G401.6 (cell line): Measurements from ENCODE around the gene VAMP2.

Experiments used
- FAIRE-seq: peaks from 2 replicates; lab custom pipeline; 2012; peaks lifted over from hg19 to GRCh38; lab: Jason Lieb, UNC

Gene VAMP2

GRCh38 chr17:8155231-8155995, 7.3 kb downstream of the VAMP2 start:
- FAIRE-seq = no peak

GRCh38 chr17:8154608-8155155, 8.1 kb downstream of the VAMP2 start:
- no peak for FAIRE-seq

DNA sequence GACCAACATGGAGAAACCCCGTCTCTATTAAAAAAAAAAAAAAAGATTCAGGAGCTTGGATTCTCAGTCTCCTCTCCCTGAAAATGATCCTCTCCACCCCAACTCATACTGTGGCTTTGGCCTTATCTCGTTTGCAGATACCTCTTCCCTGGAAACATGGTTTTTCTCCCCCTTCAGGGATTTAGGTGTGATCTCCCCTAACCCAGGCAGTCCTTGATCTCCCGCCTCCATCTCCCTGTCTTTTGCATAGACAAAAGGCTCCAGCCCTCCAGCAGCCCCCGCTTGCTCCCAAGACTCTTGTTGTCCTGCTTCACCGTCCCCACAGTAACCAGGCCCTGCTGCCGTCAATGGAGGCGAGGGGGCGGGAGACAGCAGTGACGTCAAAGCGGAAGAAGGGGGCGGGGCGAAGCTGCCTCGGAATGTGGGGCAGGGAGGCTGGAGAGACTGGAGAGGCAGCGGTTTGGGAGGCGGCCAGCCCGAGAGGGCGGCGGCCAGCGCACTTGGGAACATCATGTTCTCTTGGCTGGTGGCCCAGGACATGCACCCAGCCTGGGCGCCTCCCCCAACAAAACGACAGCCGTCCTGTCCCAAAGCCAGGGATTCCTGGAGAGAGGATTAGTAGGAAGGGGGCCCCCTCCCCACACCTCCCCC, 8.7 kb downstream of the VAMP2 start:
- peak; percentile 89 for FAIRE-seq

- FAIRE-seq = peak; percentile 84
Measured at GRCh38 chr17:8153525-8153956, 9.2 kb downstream of the VAMP2 start.

DNA sequence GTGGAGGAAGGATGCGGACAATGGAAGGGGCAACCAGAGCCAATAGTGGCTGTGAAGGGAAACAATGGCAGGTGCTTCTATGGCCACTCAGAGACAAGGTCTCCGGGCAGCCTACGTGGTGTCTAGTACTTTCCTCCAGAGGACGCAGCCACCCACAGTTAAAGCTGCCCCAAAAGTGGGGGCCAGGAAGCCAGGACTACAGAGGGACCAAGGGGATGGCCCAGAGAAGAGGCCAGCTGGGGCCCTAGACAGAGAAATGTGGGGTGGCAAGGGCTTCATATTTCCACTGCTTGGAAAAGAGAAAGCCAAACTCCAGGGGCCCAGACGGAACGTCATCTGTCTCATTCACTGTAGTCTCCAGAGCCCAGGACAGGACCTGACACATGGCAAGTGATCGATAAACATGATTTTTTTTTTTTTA, 9.7 kb downstream of the VAMP2 start:
- no peak for FAIRE-seq

DNA sequence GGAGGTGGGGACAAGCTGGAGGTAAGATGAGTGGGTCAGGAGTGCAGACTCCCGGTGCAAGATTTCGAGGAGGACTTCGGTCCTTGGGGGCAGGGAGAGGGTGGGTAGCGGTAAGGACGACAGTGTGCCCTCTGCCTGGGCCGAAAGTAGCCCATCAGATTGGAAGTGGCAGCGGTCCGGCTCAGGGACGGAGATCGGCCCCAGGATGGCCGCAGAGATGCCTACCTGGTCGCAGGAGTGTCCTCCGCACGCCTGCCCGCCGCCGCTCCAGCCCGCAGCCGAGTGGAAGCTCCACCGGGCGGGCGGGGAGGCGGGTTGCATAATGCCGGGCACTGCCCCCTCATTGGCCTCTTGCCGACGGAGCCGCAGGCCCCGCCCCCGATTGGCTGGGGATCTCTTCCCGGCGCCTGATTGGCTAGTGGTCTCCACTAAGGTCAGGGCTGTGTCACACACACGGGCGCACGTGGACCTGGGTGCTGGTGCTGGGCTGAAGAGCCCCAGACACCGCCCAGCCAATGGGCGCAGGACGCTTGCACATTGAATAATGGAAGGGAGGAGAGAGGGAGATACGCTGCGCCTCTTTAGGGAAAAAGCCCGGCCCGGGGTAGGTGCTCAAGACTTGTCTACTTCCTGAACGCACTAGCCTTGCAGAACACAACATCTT, 10.5 kb downstream of the VAMP2 start, which contains the start of gene PER1:
Gene PER1, minus strand, starts transcription at position 293 of the 664 bp plus-strand sequence. CDS start 1,698 bp downstream, outside the sequence.
- peak; percentile 97 for FAIRE-seq

GRCh38 chr17:8151641-8152111, 11.1 kb downstream of the VAMP2 start:
- FAIRE-seq = no peak

GRCh38 chr17:8151120-8151640, 11.6 kb downstream of the VAMP2 start:
- no peak for FAIRE-seq

DNA sequence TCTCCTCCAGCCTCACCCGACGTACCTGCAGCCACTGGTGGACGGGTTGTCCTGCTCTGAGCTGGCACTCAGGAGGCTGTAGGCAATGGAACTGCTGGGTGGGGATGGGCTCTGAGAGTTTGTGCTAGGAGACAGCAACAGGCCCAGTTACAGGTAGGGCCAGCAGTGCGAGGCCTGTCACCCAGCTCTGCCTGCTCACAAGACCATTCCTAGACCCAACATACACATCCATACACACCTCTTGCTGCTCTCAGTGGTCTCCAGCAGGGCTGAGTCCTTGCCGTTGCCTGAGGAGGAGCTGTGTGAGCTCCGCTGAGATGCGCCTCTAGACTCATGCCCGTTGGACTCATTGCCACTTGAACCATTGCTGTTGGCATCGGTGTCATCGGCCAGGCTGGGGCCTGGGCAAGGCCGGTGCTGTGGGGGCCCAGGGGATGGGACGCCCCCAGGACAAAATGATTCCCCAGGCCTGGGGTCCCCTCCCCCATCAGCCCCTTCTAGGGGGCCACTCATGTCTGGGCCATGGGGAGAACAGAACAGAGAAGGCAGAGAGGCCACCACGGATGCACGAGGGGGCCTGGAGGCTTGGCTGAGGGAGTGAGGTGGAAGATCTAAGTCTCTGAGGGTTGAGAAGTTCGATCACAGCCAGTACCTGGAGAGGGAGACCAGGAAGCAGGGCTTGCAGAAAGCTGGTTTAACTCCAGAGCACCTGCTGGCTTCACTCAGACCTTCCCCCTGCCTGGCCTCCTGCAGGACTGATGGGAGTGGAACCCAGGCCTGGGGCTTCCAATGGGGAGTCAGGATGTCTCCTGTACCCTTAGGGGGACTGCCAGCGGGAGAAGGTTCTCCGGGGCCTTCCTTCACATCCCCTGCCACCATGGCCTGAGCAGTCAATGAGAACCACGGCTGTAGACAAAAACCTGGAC, 12.3 kb downstream of the VAMP2 start:
- no peak for FAIRE-seq

DNA sequence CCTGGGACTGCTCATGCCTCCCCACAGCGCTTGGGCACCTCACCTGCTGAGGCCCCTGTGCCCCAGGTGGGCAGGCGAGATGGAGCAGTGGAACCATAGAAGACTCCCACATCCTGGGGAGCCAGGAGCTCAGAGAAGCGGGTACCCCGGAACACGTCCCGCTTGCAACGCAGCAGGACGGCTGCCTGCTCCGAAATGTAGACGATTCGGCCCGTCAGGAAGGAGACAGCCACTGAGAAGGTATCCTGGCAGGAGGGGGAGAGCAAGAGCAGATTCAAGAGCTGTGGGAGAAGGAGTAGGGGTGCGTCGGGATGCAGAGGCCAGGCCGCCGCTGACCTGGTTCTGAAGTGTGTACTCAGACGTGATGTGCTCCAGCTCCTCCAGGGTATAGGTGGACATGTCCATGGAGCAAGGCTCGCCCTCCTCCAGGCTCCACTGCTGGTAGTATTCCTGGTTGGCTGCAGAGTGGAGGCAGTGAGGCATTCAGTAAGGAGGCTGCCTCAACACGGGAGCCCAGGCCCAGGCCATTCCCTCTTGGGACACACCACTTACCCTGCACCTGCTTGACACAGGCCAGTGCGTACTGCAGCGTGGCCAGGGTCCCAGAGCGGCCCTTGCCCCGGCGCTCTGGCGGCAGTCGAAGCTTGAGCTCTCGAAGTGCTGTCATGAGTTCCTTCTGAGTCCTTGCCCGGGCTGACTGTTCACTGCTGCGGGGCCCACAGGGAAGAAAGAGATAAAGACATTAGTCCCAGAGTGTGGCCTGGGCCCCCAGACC, 13.1 kb downstream of the VAMP2 start:
- FAIRE-seq = no peak

- FAIRE-seq = no peak
Measured at GRCh38 chr17:8148560-8148959, 14.2 kb downstream of the VAMP2 start.

DNA sequence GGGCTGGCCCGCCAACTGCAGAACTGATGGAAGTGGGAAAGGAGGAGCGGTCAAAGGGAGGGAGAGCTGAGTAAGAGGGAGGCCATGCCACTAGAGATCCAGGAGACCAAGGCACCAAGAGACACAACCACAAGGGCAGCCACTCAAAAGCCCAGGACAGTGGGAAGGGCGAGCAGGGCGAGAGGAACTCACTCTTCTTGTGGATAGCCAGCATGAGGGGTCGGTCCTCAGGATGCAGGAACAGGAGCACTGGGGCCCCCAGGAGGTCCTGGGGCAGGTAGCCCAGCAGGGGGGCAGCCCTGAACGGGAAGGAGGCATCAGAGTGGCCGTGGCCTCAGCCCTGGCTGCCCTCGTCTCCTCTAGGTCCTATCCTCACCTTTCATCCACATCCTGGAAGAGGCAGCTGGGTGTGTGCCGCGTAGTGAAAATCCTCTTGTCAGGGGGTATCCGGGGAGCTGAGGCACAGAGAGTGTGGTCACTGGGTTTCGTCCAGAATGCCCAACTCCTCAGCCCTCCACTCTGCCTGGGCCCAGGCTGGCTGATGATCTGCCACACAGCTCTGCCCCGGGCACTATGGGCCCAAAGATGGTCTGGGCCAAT, 14.8 kb downstream of the VAMP2 start:
- FAIRE-seq = no peak

DNA sequence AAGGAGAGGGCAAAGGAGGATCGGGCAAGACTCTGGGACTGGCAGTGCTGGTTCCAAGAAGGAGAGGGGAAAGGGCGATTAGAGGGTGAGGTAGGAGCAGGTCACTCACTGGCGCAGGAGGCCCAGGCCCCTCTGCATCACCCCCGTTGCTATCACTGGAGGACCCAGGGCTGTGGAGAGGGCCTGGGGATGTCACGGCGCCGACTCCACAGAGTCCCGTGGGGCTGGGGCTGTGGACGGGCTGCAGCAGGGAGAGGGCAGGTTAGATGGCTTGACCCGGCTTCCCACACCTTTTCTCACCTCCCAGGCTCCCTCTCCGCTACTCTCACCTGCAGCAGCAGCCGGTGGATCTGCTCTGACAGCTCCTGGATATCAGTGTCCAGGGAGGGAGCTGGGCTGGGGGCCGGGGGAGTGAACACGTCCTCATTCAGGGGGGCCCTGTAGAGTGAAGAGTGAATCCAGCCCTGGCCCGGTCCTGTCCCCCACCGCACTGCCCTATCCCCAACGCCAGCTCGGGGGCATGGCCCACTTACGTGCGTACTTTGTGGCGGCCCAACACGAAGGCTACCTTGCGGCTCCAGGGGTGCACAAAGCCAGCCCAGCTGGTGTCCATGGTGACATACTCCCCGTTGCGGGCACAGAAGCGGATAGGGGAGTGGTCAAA, 15.5 kb downstream of the VAMP2 start:
- no peak for FAIRE-seq

DNA sequence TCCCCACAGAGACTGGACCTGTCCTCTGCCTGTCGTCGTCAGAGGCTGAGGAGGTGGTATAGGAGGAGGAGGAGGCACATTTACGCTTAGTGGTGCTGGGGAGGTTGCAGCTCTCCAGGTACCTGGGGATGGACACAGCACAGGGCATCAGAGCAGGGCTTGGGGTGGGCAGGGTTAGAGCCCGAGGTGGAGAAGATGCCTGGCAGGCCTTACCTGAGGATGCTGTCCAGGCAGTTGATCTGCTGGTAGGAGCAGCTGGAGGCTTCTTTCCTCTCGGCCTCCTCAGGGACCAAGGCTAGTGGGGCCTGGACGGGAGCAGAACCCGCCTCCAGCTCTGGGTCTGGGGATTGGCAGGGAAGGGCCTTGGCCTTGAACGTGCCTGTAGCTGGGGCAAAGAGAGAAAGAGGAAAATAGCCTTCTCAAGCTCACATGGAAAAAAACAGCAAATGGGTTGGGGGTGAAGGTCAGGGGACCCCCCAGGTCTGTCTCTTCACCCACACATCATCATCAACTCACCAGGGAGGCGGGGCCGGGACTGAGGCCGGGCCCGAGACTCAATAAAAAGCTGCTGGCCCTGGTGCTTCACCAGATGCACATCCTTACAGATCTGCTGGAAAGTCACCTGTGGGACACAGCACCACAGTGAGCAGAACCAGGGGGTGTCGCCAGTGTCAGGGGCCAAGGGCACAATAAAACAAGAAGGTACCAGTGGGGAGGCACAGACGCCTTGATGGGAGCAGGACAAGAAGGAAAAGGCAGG, 16.2 kb downstream of the VAMP2 start:
- no peak for FAIRE-seq

- no peak for FAIRE-seq
Measured at GRCh38 chr17:8145811-8146210, 16.9 kb downstream of the VAMP2 start.

GRCh38 chr17:8144401-8145231, 18.1 kb downstream of the VAMP2 start:
- no peak for FAIRE-seq

DNA sequence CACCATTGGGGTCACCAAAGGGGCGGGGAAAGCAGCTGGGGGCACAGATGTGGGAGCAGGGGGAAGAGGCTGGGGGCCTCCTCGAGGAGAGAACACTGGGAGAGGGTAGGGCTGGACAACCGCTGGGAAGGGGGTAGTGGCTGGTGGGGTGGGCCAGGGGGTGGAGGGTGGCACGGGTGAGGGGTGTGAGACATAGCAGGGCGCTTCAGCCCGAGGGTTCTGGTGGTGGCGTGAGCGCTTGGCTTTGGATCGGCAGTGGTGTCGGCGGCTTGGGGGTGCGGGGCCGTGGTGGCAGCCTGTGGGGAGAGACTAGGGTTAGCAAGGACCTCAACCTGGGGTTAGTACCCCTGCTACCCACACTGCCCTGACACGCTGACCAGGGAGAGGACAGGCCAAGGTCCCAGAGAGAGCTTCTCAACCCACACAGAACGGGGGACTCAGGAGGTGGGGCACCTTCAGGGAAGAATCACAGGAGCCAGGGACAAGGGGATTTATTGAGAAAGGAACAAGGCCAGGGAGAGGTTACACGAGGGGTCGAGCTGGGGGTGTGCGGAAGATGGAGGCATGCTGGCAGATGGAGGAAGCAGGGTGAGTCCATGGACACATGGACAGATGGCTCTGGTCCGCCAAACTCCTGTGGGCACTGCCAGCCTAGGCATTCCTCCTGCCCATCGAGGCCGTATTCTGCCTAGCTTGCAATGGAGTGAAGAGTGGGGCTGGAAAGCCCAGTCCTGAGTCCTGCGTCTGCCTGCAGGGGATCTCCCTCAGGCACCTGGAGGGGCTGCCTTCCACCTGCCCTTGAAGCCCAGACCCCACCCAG, 19.0 kb downstream of the VAMP2 start:
- no peak for FAIRE-seq
